Thoracic aorta (tissue), 2 donors: ENCODE measurements around the gene CYB5R2. TPM values are rescaled to one million over a fixed set of nuclear protein-coding genes. Genes with fewer than 3 reads are reported as not detected.

ENCODE experiments used
- ATAC-seq: fragments of 150-250 bp; one replicate; pipeline ENCODE4 v1.8.0; 2017; ENCODE audit warnings: low read depth; ENCODE audit not compliant: insufficient number of reproducible peaks, low FRiP score
- DNase-seq: peaks from one replicate; pipeline ENCODE4 v3.0.0-alpha.2; 2020; ENCODE audit warnings: low spot score
- H3K27ac ChIP-seq, 2 donors: fragments of 200-600 bp; sonication (generic); 1 replicate in 1 of 2; 2 replicates in 1 of 2; pipeline ENCODE4 v1.5.1; 2016; ENCODE audit warnings: mild to moderate bottlenecking in 2 of 2, moderate library complexity in 2 of 2
- H3K27me3 ChIP-seq: fragments of 200-600 bp; sonication (generic); replicated peaks from 2 replicates; pipeline ENCODE4 v1.6.0; 2016; ENCODE audit warnings: mild to moderate bottlenecking; ENCODE audit not compliant: insufficient read depth
- H3K36me3 ChIP-seq: fragments of 200-600 bp; sonication (generic); one replicate; pipeline ENCODE4 v1.5.1; 2016
- H3K4me1 ChIP-seq, 2 donors: fragments of 200-600 bp; sonication (generic); 1 replicate in 1 of 2; 2 replicates in 1 of 2; pipeline versions ENCODE4 v1.5.1 to v1.6.0; 2016; ENCODE audit warnings: low read depth in 2 of 2, mild to moderate bottlenecking in 1 of 2; ENCODE audit not compliant: control insufficient read depth in 1 of 2
- H3K4me3 ChIP-seq: fragments of 200-600 bp; sonication (generic); 2 replicates; pipeline ENCODE4 v1.5.1; 2016; ENCODE audit warnings: mild to moderate bottlenecking
- H3K9me3 ChIP-seq: fragments of 200-600 bp; sonication (generic); 2 replicates; pipeline ENCODE4 v1.5.1; 2016
- total RNA-seq, 2 donors: library from RNA; depleted of rRNA; stranded (reverse); fragments of >200 nt; gene quantifications; one replicate each; pipeline versions ENCODE4 v1.1.0 to v1.2.3, GENCODE V29; 2016
- TF ChIP-seq, protein P1 (sequence below): fragments of 200-600 bp; sonication (generic); IDR thresholded peaks from one replicate; pipeline ENCODE4 v1.5.1; 2019; ENCODE audit warnings: antibody characterized with exemption

Gene CYB5R2
- total RNA-seq, 2 donors from 2014 or later: 12.6 to 21.3 TPM

DNA sequence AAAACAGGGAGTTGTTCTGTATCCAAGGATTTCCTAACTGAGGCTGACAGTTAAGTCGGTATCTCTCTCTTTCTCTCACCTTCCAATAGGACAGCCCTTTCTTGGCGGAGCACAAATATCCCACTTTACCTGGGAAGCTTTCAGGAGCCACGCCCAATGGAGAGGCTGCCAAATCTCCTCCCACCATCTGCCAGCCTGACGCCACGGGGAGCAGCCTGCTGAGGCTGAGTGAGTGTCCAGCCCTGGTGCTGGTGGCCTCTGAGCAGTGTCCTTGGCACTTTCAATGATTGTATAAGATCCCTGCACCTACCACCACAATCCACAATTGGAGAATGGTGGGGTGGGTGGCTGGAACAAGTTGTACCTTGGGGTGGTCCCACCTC is 33.7 kb downstream of the CYB5R2 start:
- Histone ChIP-seq H3K4me1 (peaks cover 0 to 24% of the 10 kb centered on the region in 2 donors), H3K27ac (no peak overlapping the region), H3K36me3 (peaks cover 49% of the 10 kb centered on the region), H3K4me3 (no peak overlapping the region), H3K27me3 (no peaks in the 10 kb centered on the region), H3K9me3 (no peaks in the 10 kb centered on the region)
- ATAC-seq: no peak
- no peak for DNase-seq
- TF ChIP-seq, protein P1, sequence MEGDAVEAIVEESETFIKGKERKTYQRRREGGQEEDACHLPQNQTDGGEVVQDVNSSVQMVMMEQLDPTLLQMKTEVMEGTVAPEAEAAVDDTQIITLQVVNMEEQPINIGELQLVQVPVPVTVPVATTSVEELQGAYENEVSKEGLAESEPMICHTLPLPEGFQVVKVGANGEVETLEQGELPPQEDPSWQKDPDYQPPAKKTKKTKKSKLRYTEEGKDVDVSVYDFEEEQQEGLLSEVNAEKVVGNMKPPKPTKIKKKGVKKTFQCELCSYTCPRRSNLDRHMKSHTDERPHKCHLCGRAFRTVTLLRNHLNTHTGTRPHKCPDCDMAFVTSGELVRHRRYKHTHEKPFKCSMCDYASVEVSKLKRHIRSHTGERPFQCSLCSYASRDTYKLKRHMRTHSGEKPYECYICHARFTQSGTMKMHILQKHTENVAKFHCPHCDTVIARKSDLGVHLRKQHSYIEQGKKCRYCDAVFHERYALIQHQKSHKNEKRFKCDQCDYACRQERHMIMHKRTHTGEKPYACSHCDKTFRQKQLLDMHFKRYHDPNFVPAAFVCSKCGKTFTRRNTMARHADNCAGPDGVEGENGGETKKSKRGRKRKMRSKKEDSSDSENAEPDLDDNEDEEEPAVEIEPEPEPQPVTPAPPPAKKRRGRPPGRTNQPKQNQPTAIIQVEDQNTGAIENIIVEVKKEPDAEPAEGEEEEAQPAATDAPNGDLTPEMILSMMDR: no peak

DNA sequence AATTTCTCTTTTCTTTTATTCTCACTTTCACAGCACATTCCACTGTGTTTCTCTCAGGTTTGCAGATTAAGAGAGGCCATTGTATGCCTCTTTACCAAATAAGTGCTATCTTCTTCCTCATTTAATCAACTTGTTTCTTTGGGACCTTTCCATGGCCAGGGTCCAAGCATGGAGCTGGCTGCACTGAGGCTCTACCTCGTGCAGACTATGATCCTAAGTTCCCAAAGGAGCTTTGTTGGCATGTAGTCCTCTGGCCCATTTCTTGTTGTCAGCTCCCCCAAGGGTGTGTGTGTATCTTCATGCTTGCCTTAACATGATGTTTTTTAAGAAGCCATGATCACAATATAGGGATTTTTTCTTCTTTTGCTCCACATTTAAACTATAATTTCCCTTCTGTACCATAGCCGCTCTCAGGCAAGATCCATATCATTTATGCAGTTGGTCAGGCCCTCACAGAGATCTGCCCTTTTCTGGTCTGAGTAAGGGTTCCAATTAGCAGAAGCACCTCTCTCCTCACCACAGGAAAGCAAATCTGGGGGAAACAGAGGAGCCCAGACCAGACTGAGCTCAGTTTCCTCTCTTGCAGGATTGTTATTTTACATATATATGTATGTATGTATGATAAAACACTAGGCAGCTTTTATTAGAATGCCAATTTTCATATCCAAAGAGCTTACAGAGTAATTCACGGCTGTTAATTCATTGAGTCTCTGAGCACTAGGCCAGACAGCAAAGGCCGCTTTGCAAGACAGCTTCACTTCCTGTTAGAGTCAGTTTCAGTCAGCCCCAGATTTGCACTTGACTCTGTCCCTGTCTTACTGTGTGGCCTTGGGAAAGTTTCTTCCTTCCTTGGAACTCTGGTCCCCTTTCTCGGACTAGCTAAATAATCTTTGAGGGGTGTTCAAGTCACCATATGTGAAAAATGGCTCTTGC is 34.3 kb downstream of the CYB5R2 start:
- H3K36me3 ChIP-seq: peaks cover 55% of the 10 kb centered on the region

DNA sequence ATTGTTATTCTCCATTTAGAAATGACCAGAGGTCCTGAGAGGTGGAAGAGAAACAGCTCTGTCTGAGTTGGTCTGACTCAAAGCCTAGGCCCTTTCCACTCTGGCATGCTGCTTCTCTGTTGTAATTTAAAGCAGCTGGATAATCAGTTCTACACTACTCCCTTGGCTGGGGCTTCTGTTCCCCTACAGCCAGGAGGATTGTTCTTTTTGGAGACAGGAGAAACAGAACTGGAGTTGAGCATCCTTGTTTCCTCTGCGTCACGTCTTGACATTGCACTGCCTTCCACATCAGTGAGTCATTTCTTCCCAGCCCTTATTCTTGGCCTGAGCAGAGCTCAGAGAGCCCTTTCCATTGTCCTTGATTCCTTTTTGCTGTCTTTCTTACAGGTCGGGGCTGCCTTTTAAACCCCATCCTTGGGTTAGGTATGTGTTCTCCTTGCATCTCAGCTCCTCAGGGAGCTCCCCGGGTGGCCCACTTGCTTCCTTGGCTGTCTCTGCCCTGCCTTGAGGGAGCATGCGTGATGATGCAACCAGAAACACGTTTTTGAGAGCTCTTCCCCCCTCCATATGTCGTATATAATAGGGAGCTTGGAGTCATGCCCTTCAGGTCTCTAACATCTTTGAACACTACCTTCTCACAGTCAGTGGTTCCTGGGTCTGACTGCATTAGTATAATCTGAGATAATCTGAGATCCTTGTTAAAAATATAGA is 35.7 kb downstream of the CYB5R2 start:
- peaks cover 62% of the 10 kb centered on the region for H3K36me3 ChIP-seq
- peaks cover 0 to 24% of the 10 kb centered on the region in 2 donors for H3K4me1 ChIP-seq
- TF ChIP-seq, protein P1: no peak
- no peaks in the 10 kb centered on the region for H3K27me3 ChIP-seq
- H3K9me3 ChIP-seq: no peaks in the 10 kb centered on the region
- H3K27ac ChIP-seq: peak overlapping the region; percentile 60 to 68
- ATAC-seq: peak; percentile 66
- DNase-seq: no peak
- H3K4me3 ChIP-seq: no peak overlapping the region

More for the DNA sequence above, 34.3 kb downstream of the CYB5R2 start:
- Histone ChIP-seq H3K4me1 (peaks cover 0 to 24% of the 10 kb centered on the region in 2 donors), H3K27me3 (no peaks in the 10 kb centered on the region), H3K27ac (peak overlapping the region in 1 of 2 donors; percentile 68), H3K4me3 (no peak overlapping the region), H3K9me3 (no peaks in the 10 kb centered on the region)
- DNase-seq (no peak), ATAC-seq (no peak)
- TF ChIP-seq, protein P1: no peak

DNA sequence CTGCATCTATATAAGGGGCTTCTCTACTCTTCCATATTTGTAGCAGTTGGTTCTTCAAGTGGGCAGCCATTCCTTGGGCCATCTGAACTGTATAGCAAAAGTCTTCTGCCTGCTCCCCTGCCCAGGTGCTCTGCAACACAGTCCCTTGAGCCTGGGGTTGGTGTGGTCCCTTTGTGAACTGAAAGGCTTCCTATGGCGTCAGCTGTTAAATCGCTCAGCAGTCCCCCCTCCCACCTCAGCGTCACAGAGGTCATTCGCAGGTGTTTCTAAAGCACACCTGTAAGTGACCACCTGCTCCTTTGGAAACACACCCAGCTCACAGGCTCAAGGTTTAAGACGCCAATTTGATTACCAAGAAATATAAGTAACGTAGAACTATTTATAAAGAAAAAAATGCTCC is 37.0 kb downstream of the CYB5R2 start:
- H3K27ac ChIP-seq: no peak overlapping the region
- ATAC-seq (no peak), DNase-seq (no peak)
- no peaks in the 10 kb centered on the region for H3K9me3 ChIP-seq
- no peaks in the 10 kb centered on the region for H3K27me3 ChIP-seq
- TF ChIP-seq, protein P1: no peak
- H3K4me1 ChIP-seq: peaks cover 0 to 24% of the 10 kb centered on the region in 2 donors
- H3K4me3 ChIP-seq: no peak overlapping the region
- H3K36me3 ChIP-seq: peaks cover 62% of the 10 kb centered on the region

DNA sequence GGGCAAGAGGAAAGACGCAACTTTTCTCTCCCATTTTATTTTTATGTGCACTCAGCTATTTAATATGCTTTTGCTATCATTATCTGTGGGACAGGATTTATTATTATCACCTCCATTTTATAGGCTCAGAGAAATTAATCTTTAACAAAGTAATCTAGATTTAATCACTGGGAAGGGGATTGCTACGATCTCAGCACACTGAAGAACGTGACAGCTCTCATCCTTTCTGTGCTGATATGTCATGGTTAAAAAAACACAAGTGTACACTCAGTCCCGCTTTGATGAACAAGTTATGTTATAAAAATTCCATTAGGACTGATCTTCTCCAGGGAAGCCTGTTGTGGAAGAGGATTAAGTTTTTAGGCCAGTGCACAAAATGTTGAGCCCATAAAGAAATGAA is 37.6 kb downstream of the CYB5R2 start:
- no peak for ATAC-seq
- Histone ChIP-seq H3K4me1 (peaks cover 0 to 24% of the 10 kb centered on the region in 2 donors), H3K36me3 (peaks cover 62% of the 10 kb centered on the region), H3K27ac (no peak overlapping the region), H3K4me3 (no peak overlapping the region), H3K27me3 (no peaks in the 10 kb centered on the region), H3K9me3 (no peaks in the 10 kb centered on the region)
- DNase-seq: no peak
- TF ChIP-seq, protein P1: no peak
